ENCODE measurements around the gene HAO2. TPM values are rescaled to one million over a fixed set of nuclear protein-coding genes. Genes with fewer than 3 reads are reported as not detected.

The HAO2 gene
- total RNA-seq (2014; rRNA removed; shearing (Covaris generic)): not detected in 2 replicates

DNA sequence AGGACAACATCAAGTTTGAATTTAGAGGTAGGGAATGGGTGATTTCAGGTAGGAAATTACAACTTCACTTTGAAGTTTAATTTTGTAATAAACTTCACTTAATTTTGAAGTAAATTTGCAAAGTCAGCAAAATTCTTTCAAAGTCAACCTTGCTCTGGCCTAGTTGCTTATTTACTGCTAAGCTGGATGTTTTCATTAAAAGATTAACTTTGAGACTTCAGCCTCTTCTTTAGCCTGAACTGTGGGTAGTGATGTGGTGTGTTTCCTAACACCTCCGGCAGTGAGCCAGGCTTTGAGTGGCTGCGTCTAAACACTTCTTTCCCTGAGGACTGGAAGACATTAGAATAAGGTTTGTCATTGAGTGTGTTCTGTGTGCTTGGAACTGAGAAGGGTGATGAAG, at the start of gene HAO2:
Gene HAO2 (plus strand): TSS at position 232 of the 400 bp plus-strand sequence. CDS start 12,301 bp downstream, outside the sequence.
- H3K4me3 ChIP-seq: no peak within 1 kb of the TSS
- DNase-seq (ENCODE audit: low read depth in 1 of 2, low spot score in 2 of 2): no peak
- H3K27me3 ChIP-seq (replicated peaks): no peaks in the 10 kb centered on the region; the same call in 1 of the 2 replicates
- no peak within 1 kb of the TSS for H3K27ac ChIP-seq
- H3K9me3 ChIP-seq (replicated peaks): no peaks in the 10 kb centered on the region
- no peaks in the 10 kb centered on the region for H3K36me3 ChIP-seq
- peaks cover 10% of the 10 kb centered on the region for H3K4me1 ChIP-seq (replicated peaks)

DNA sequence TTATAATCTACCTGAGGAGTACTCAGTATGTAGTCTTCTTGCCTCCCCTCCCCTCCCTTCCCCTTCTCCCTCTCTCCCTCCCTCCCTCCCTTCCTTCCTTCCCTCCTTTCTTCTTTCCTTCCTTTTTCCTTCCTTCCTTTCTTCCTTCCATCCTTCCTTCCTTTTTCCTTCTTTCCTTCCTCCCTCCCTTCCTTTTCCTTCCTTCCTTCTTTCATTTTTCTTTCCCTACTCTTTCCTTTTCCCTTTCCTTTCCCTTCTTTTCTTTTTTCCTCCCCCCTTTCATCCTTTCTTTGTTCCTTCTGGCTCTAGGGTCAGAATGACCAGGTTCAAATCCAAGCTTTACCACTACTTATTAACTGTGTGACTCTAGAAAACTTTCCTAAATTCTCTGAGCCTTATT, 48.5 kb upstream of the HAO2 start:
- Histone ChIP-seq H3K4me1 (replicated peaks) (no peaks in the 10 kb centered on the region), H3K36me3 (no peaks in the 10 kb centered on the region), H3K27me3 (replicated peaks) (no peaks in the 10 kb centered on the region; the same call in 1 of the 2 replicates), H3K4me3 (no peak overlapping the region), H3K27ac (no peak overlapping the region), H3K9me3 (replicated peaks) (no peaks in the 10 kb centered on the region)
- no peak for DNase-seq (ENCODE audit: low read depth in 1 of 2, low spot score in 2 of 2)

DNA sequence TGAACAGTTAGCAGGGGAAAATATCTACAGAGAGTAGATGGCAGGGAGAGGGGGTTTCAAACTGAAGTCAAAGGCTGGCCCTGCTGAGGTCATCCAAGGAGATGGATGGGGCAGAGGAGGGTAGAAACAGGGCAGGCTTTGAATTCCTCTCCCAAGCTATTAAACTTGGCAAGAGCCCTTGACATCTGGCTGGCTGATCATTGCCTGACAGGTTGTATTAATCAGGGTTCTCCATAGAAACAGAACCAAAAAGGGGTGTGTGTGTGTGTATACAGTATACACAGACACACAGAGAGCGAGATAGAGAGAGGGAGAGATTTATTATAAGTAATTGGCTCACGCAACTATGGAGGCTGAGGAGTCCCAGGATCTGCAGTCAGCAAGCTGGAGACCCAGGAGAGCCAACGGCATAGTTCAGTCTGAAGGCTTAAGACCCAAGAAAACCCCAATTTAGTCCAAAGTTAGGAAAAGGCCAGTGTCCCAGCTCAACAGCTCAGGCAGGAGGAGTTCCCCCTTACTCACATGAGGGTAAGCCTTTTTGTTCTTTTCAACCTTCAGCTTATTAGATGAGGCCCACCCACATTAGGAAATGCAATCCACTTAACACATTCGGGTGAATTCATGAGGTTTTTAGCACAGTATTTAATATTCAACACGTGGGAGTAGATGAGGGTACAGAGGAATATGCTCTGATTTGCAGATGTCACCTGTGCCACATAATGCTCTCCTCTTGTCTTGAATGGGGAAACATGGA, 46.7 kb upstream of the HAO2 start:
- no peak for DNase-seq (ENCODE audit: low read depth in 1 of 2, low spot score in 2 of 2)
- no peaks in the 10 kb centered on the region for H3K36me3 ChIP-seq
- no peak overlapping the region for H3K27ac ChIP-seq
- H3K4me1 ChIP-seq (replicated peaks): no peaks in the 10 kb centered on the region
- H3K4me3 ChIP-seq: no peak overlapping the region
- H3K27me3 ChIP-seq (replicated peaks): no peaks in the 10 kb centered on the region; the same call in 1 of the 2 replicates
- no peaks in the 10 kb centered on the region for H3K9me3 ChIP-seq (replicated peaks)

GRCh38 chr1:119323216-119323982, 45.2 kb upstream of the HAO2 start:
- H3K27me3 ChIP-seq (replicated peaks): no peaks in the 10 kb centered on the region; the same call in 1 of the 2 replicates
- no peaks in the 10 kb centered on the region for H3K9me3 ChIP-seq (replicated peaks)
- H3K27ac ChIP-seq: no peak overlapping the region
- H3K4me3 ChIP-seq: no peak overlapping the region
- H3K36me3 ChIP-seq: no peaks in the 10 kb centered on the region
- no peak for DNase-seq (ENCODE audit: low read depth in 1 of 2, low spot score in 2 of 2)
- no peaks in the 10 kb centered on the region for H3K4me1 ChIP-seq (replicated peaks)

DNA sequence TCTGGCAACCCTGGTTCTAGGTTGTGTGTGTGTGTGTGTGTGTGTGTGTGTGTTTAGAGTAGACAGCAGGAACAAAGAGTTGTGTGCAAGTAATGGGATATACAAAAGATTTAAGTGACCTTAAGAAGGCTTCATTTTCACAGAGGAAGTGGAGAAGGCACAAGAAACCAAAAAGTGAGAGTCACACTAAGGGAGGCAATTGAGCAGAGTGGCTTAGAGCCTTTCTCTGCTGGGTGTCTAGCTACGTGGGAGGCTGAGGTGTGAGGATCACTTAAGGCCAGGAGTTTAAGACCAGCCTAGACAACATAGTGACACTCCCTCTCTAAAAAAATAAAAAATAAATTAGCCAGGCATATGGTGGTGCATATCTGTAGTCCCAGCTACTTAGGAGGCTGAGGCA, 44.4 kb upstream of the HAO2 start:
- Histone ChIP-seq H3K4me1 (replicated peaks) (no peaks in the 10 kb centered on the region), H3K4me3 (no peak overlapping the region), H3K27me3 (replicated peaks) (no peaks in the 10 kb centered on the region; the same call in 1 of the 2 replicates), H3K9me3 (replicated peaks) (no peaks in the 10 kb centered on the region), H3K27ac (no peak overlapping the region), H3K36me3 (no peaks in the 10 kb centered on the region)
- no peak for DNase-seq (ENCODE audit: low read depth in 1 of 2, low spot score in 2 of 2)

GRCh38 chr1:119326251-119326650, 42.3 kb upstream of the HAO2 start:
- Histone ChIP-seq H3K9me3 (replicated peaks) (no peaks in the 10 kb centered on the region), H3K4me1 (replicated peaks) (no peaks in the 10 kb centered on the region), H3K27ac (no peak overlapping the region), H3K27me3 (replicated peaks) (no peaks in the 10 kb centered on the region; the same call in 1 of the 2 replicates), H3K36me3 (no peaks in the 10 kb centered on the region), H3K4me3 (no peak overlapping the region)
- no peak for DNase-seq (ENCODE audit: low read depth in 1 of 2, low spot score in 2 of 2)

- H3K36me3 ChIP-seq: no peaks in the 10 kb centered on the region
- H3K9me3 ChIP-seq (replicated peaks): no peaks in the 10 kb centered on the region
- no peak overlapping the region for H3K4me3 ChIP-seq
- no peak for DNase-seq (ENCODE audit: low read depth in 1 of 2, low spot score in 2 of 2)
- no peaks in the 10 kb centered on the region; the same call in 1 of the 2 replicates for H3K27me3 ChIP-seq (replicated peaks)
- H3K4me1 ChIP-seq (replicated peaks): no peaks in the 10 kb centered on the region
- H3K27ac ChIP-seq: no peak overlapping the region
These were observed 41.5 kb upstream of the HAO2 start for GRCh38 chr1:119327094-119327449.

GRCh38 chr1:119327450-119328155, 41.0 kb upstream of the HAO2 start:
- Histone ChIP-seq H3K4me1 (replicated peaks) (no peaks in the 10 kb centered on the region), H3K27ac (no peak overlapping the region), H3K36me3 (no peaks in the 10 kb centered on the region), H3K9me3 (replicated peaks) (no peaks in the 10 kb centered on the region), H3K27me3 (replicated peaks) (no peaks in the 10 kb centered on the region; the same call in 1 of the 2 replicates), H3K4me3 (no peak overlapping the region)
- DNase-seq (ENCODE audit: low read depth in 1 of 2, low spot score in 2 of 2): no peak

- H3K4me1 ChIP-seq (replicated peaks): no peaks in the 10 kb centered on the region
- no peaks in the 10 kb centered on the region for H3K36me3 ChIP-seq
- H3K27me3 ChIP-seq (replicated peaks): no peaks in the 10 kb centered on the region; the same call in 1 of the 2 replicates
- no peak overlapping the region for H3K4me3 ChIP-seq
- H3K27ac ChIP-seq: no peak overlapping the region
- H3K9me3 ChIP-seq (replicated peaks): no peaks in the 10 kb centered on the region
- DNase-seq (ENCODE audit: low read depth in 1 of 2, low spot score in 2 of 2): no peak
These were observed 38.8 kb upstream of the HAO2 start for GRCh38 chr1:119329541-119330461.

GRCh38 chr1:119330466-119331189, 38.0 kb upstream of the HAO2 start:
- Histone ChIP-seq H3K36me3 (no peaks in the 10 kb centered on the region), H3K27ac (no peak overlapping the region), H3K9me3 (replicated peaks) (no peaks in the 10 kb centered on the region), H3K4me1 (replicated peaks) (no peaks in the 10 kb centered on the region), H3K27me3 (replicated peaks) (no peaks in the 10 kb centered on the region; the same call in 1 of the 2 replicates), H3K4me3 (no peak overlapping the region)
- DNase-seq (ENCODE audit: low read depth in 1 of 2, low spot score in 2 of 2): no peak

DNA sequence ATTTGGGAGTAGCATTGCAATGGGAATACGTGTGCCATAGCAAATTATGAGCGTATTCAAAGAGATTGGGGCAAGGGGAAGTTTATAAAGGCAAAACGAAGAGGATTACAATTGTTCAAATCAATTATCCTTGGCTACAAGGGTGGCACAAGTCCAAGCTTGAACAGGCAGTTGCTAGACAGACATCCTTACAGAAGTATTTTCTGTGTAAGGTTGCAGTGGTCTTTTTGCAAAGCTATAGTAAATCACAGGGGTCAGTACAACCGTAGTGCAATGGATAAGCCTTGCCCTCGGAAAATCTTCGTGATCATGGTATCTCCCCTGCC, 37.4 kb upstream of the HAO2 start:
- no peak overlapping the region for H3K4me3 ChIP-seq
- no peaks in the 10 kb centered on the region for H3K4me1 ChIP-seq (replicated peaks)
- DNase-seq (ENCODE audit: low read depth in 1 of 2, low spot score in 2 of 2): no peak
- no peak overlapping the region for H3K27ac ChIP-seq
- H3K36me3 ChIP-seq: no peaks in the 10 kb centered on the region
- no peaks in the 10 kb centered on the region; the same call in 1 of the 2 replicates for H3K27me3 ChIP-seq (replicated peaks)
- no peaks in the 10 kb centered on the region for H3K9me3 ChIP-seq (replicated peaks)

- H3K4me3 ChIP-seq: no peak overlapping the region
- H3K27me3 ChIP-seq (replicated peaks): no peaks in the 10 kb centered on the region; the same call in 1 of the 2 replicates
- H3K9me3 ChIP-seq (replicated peaks): no peaks in the 10 kb centered on the region
- H3K36me3 ChIP-seq: no peaks in the 10 kb centered on the region
- 0 out of 2 replicates have a peak, but pooled peaks cover 3% of the 10 kb centered on the region for H3K4me1 ChIP-seq (replicated peaks)
- no peak for DNase-seq (ENCODE audit: low read depth in 1 of 2, low spot score in 2 of 2)
- no peak overlapping the region for H3K27ac ChIP-seq
These were observed 36.7 kb upstream of the HAO2 start for GRCh38 chr1:119331915-119332314.

Data from SJSA1 (cell line).